ENCODE measurements around the gene ATP6V0A1. TPM values are rescaled to one million over a fixed set of nuclear protein-coding genes. Genes with fewer than 3 reads are reported as not detected.

Gene ATP6V0A1
- total RNA-seq, 4 donors from 2014 or later: 102 to 194 (median 142) TPM

- H3K9me3 ChIP-seq: no peaks in the 10 kb centered on the region
- no peaks in the 10 kb centered on the region for H3K4me1 ChIP-seq
- TF ChIP-seq POLR2AphosphoS5 (IDR thresholded peaks at IDR 0.05) (no peak), POLR2A (IDR thresholded peaks at IDR 0.05) (no peak), CTCF (IDR thresholded peaks at IDR 0.05) (no peak), EP300 (IDR thresholded peaks at IDR 0.05) (no peak)
- H3K27ac ChIP-seq: no peak overlapping the region
- peaks cover 96% of the 10 kb centered on the region for H3K36me3 ChIP-seq
- no peak overlapping the region for H3K4me3 ChIP-seq
- WGBS: 86% methylated on average over 5 of the region's 5 CpGs
- DNase-seq (ENCODE audit: low spot score in 2 of 2): no peak
- H3K27me3 ChIP-seq: no peaks in the 10 kb centered on the region
These were observed 43.4 kb downstream of the ATP6V0A1 start for GRCh38 chr17:42502091-42502490.

GRCh38 chr17:42502926-42503325 is 44.2 kb downstream of the ATP6V0A1 start:
- H3K36me3 ChIP-seq: peaks cover 96% of the 10 kb centered on the region
- DNase-seq (ENCODE audit: low spot score in 2 of 2): no peak

DNA sequence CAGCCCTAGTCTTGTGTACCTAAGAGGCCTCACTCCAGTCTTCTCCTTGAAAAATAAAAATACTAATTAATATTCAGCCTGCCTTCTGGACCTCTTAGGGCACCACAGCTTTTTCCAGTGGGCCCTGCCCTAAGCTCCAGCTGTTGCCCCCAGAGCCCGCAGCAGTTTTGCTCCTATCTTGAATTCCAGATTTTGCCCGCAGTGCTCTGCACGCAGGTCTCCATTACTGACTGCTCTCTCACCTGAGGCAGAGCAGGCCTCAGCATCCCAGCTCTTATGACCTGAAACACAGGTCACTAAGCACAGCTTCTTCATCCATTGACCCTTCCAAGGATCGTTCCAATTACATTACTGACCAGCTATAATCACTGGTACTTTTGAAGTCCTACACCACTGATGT is 49.0 kb downstream of the ATP6V0A1 start:
- no peak for DNase-seq (ENCODE audit: low spot score in 2 of 2)
- no peak overlapping the region for H3K27ac ChIP-seq
- WGBS: 96% methylated on average over 4 of the region's 4 CpGs
- no peak overlapping the region for H3K4me3 ChIP-seq
- H3K4me1 ChIP-seq: peaks cover 19% of the 10 kb centered on the region
- TF ChIP-seq POLR2AphosphoS5 (IDR thresholded peaks at IDR 0.05): no peak
- TF ChIP-seq CTCF (IDR thresholded peaks at IDR 0.05): no peak
- TF ChIP-seq POLR2A (IDR thresholded peaks at IDR 0.05): no peak
- TF ChIP-seq EP300 (IDR thresholded peaks at IDR 0.05): no peak
- H3K9me3 ChIP-seq: no peaks in the 10 kb centered on the region
- H3K27me3 ChIP-seq: no peaks in the 10 kb centered on the region
- peaks cover 82% of the 10 kb centered on the region for H3K36me3 ChIP-seq

More at GRCh38 chr17:42502926-42503325, 44.2 kb downstream of the ATP6V0A1 start:
- 93% methylated on average over 1 of the region's 1 CpG for WGBS
- Histone ChIP-seq H3K27me3 (no peaks in the 10 kb centered on the region), H3K9me3 (no peaks in the 10 kb centered on the region), H3K27ac (no peak overlapping the region), H3K4me1 (no peaks in the 10 kb centered on the region), H3K4me3 (no peak overlapping the region)
- TF ChIP-seq POLR2A (IDR thresholded peaks at IDR 0.05): no peak
- TF ChIP-seq POLR2AphosphoS5 (IDR thresholded peaks at IDR 0.05): no peak
- TF ChIP-seq EP300 (IDR thresholded peaks at IDR 0.05): no peak
- no peak for TF ChIP-seq CTCF (IDR thresholded peaks at IDR 0.05)

DNA sequence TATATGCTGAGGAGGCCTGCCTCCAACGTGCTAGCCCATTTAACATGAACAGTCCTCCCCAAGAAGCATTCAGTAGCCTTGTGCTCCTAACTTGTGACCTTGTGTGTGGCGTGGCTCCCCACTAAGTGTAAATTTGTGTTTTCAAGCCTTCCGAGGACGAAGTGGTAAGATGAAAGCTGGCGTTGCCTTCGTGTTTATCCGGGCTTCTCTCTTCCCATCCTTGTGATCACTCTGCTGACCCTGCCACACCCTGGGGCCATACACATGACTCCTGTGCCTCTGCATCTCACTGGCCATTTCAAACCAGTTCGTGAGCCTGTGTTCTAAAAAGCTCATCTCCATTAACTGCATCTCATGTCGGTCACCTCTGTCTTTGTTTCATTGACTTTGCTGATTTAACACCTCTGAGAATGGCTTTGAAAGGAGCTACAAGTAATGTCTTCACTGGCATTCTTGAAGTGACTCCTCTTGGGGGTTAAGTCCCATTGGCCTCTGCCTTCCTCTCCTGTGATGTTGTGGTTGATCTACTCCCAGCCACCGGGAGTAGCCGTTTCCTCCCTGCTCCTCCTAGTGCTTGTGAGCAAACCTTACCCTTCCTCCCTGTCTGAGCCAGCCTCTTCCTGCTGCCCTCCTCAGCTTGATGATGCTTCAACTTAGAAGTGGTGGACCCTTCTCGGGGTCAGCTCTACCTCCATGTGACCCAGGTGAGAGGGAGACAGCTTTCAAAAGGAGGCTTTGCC is 49.9 kb downstream of the ATP6V0A1 start:
- 71% methylated on average over 12 of the region's 12 CpGs for WGBS
- Histone ChIP-seq H3K27me3 (no peaks in the 10 kb centered on the region), H3K27ac (peak overlapping the region; percentile 35), H3K9me3 (no peaks in the 10 kb centered on the region), H3K4me3 (no peak overlapping the region), H3K36me3 (peaks cover 74% of the 10 kb centered on the region), H3K4me1 (peaks cover 20% of the 10 kb centered on the region)
- TF ChIP-seq CTCF (IDR thresholded peaks at IDR 0.05): no peak
- no peak for TF ChIP-seq POLR2A (IDR thresholded peaks at IDR 0.05)
- DNase-seq (ENCODE audit: low spot score in 2 of 2): no peak

DNA sequence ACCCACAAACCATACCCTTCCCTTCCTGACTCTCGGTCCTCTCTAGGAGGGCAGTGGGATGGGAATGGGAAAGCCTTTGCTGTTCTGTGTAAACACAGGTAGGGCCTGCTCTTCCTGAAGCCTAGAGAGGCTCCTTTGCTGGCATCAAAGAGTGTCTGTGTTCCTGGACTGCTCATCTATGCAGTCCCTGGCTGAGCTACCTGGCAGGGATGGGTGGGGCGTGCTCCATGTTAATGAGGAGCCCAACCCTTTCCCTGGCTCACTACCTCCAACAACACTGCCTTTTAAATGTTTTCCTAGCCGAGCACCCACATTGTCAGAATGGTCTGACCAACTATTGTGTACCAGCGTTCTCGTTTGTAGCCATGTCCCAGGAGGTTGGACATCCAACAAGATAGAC is 50.7 kb downstream of the ATP6V0A1 start:
- Histone ChIP-seq H3K4me1 (peaks cover 20% of the 10 kb centered on the region), H3K4me3 (no peak overlapping the region), H3K27ac (peak overlapping the region; percentile 35), H3K36me3 (peaks cover 74% of the 10 kb centered on the region), H3K27me3 (no peaks in the 10 kb centered on the region), H3K9me3 (no peaks in the 10 kb centered on the region)
- no peak for DNase-seq (ENCODE audit: low spot score in 2 of 2)
- TF ChIP-seq POLR2AphosphoS5 (IDR thresholded peaks at IDR 0.05) (no peak), POLR2A (IDR thresholded peaks at IDR 0.05) (no peak), EP300 (IDR thresholded peaks at IDR 0.05) (no peak), CTCF (IDR thresholded peaks at IDR 0.05) (no peak)
- 43% methylated on average over 5 of the region's 5 CpGs for WGBS

Data from suprapubic skin (tissue), 4 donors.